ENCODE measurements around the gene BICD1. TPM values are rescaled to one million over a fixed set of nuclear protein-coding genes. Genes with fewer than 3 reads are reported as not detected.

BICD1 gene
- total and polyA plus RNA-seq, 2 of the 13 experiments (the other 11 are each of a cell fraction or from before 2014, with no cell fraction given): 4.5 to 5.2 TPM

GRCh38 chr12:32106517-32107358 lies at the start of gene BICD1 (continued):
- TF ChIP-seq ZHX2 (IDR thresholded peaks at IDR 0.05; ENCODE audit: low read depth) (0 out of 2 replicates have a peak, but pooled peaks have one; percentile 35), ZHX2 (CRISPR knock-in tag; IDR thresholded peaks at IDR 0.05; ENCODE audit: borderline replicate concordance) (no peak; the same call in 1 of the 2 replicates), MED1 (CRISPR knock-in tag; IDR thresholded peaks at IDR 0.05) (peak; percentile 71; the same call in 1 of the 2 replicates), HOXA7 (CRISPR knock-in tag; IDR thresholded peaks at IDR 0.05) (no peak), ZNF121 (CRISPR knock-in tag; IDR thresholded peaks at IDR 0.05) (no peak), EP300 (IDR thresholded peaks at IDR 0.05; ENCODE audit: low read depth in 2 of 2, low read length in 2 of 2) (no peak), EP300 (CRISPR knock-in tag; IDR thresholded peaks at IDR 0.05; ENCODE audit: borderline replicate concordance) (peak; percentile 29; the same call in 1 of the 2 replicates), ZFP41 (CRISPR knock-in tag; IDR thresholded peaks at IDR 0.05; ENCODE audit: borderline replicate concordance) (no peak), PHF21A (CRISPR knock-in tag; IDR thresholded peaks at IDR 0.05) (peak; percentile 33; the same call in 1 of the 2 replicates), ELF1 (CRISPR knock-in tag; IDR thresholded peaks at IDR 0.05) (0 out of 2 replicates have a peak, but pooled peaks have one; percentile 5), ZHX1 (CRISPR knock-in tag; IDR thresholded peaks at IDR 0.05; ENCODE audit: low read depth) (peak; percentile 54), GATA4 (IDR thresholded peaks at IDR 0.05; ENCODE audit: borderline replicate concordance, low read depth) (no peak), ZNF775 (CRISPR knock-in tag; IDR thresholded peaks at IDR 0.05; ENCODE audit: borderline replicate concordance) (no peak), ZSCAN29 (CRISPR knock-in tag; conservative IDR thresholded peaks at IDR 0.05) (no peak), ZFP82 (CRISPR knock-in tag; IDR thresholded peaks at IDR 0.05; ENCODE audit: borderline replicate concordance) (no peak), RBM22 (optimal IDR thresholded peaks at IDR 0.05; ENCODE audit: low read length) (no peak), IKZF5 (CRISPR knock-in tag; IDR thresholded peaks at IDR 0.05) (peak; percentile 70), ARID2 (CRISPR knock-in tag; IDR thresholded peaks at IDR 0.05; ENCODE audit: borderline replicate concordance) (no peak; the same call in 1 of the 2 replicates), ZNF138 (CRISPR knock-in tag; IDR thresholded peaks at IDR 0.05; ENCODE audit: low read depth) (peak; percentile 50; the same call in 1 of the 2 replicates)

Data from HepG2 (cell line).